IMR-90 (cell line): ENCODE measurements around the gene VRK2. TPM values are rescaled to one million over a fixed set of nuclear protein-coding genes. Genes with fewer than 3 reads are reported as not detected.
A peak's percentile ranks its signal among the peaks of the same experiment; 100 is the strongest.

Experiments used
- ATAC-seq: fragments of 200-7000 bp; cut with Tn5 transposase; 2 replicates; pipeline ENCODE4 v1.9.1; 2020; ENCODE audit warnings: low read depth, mild to moderate bottlenecking, moderate library complexity
- BruUV-seq: library from RNA; stranded (reverse); fragments of 400-500 nt; replicated peaks from 2 replicates; lab custom pipeline; 2021; lab: Mats Ljungman, UMichigan
- CTCF ChIA-PET: fragments of 300-600 bp; formaldehyde crosslinking; extraction: SDS; loops from one replicate; lab custom pipeline; 2021; ENCODE audit warnings: antibody characterized with exemption; lab: Yijun Ruan, JAX
- POLR2A ChIA-PET: fragments of 300-600 bp; sonication (Branson Sonifier 250); formaldehyde crosslinking; loops from one replicate; lab custom pipeline; 2022; ENCODE audit warnings: antibody characterized with exemption; ENCODE audit not compliant: unreplicated experiment; lab: Charles Lee
- DNase-seq: peaks from one replicate; pipeline ENCODE4 v3.0.0; 2013
- H2AFZ ChIP-seq: replicated peaks from 2 replicates; pipeline ENCODE3; 2013; ENCODE audit warnings: low read length, mild to moderate bottlenecking; ENCODE audit not compliant: poor library complexity
- H2AK5ac ChIP-seq: 2 replicates; pipeline ENCODE4 v1.6.1; 2013; ENCODE audit warnings: low read depth, low read length, inconsistent platforms
- H2AK9ac ChIP-seq: replicated peaks from 2 replicates; pipeline ENCODE3; 2013; ENCODE audit warnings: mild to moderate bottlenecking, low read depth, low read length, moderate library complexity; ENCODE audit not compliant: poor library complexity
- H2BK120ac ChIP-seq: 2 replicates; pipeline ENCODE4 v1.6.1; 2013; ENCODE audit warnings: low read depth, low read length, inconsistent platforms
- H2BK15ac ChIP-seq: 3 replicates; pipeline ENCODE4 v1.6.1; 2013; ENCODE audit warnings: low read depth, low read length, inconsistent platforms
- H2BK20ac ChIP-seq: 2 replicates; pipeline ENCODE4 v1.6.1; 2013; ENCODE audit warnings: low read depth, mild to moderate bottlenecking, inconsistent platforms, low read length, moderate library complexity
- H2BK5ac ChIP-seq: 2 replicates; pipeline ENCODE4 v1.6.1; 2013; ENCODE audit warnings: mild to moderate bottlenecking, low read depth, low read length, inconsistent platforms; ENCODE audit not compliant: poor library complexity, severe bottlenecking
- H3K14ac ChIP-seq: replicated peaks from 2 replicates; pipeline ENCODE4 v1.6.1; 2013; ENCODE audit warnings: low read depth, low read length, inconsistent platforms
- H3K18ac ChIP-seq: 2 replicates; pipeline ENCODE4 v1.6.1; 2013; ENCODE audit warnings: low read depth, low read length, control low read depth
- H3K23ac ChIP-seq: 2 replicates; pipeline ENCODE4 v1.6.1; 2013; ENCODE audit warnings: low read depth, low read length, inconsistent platforms
- H3K27ac ChIP-seq: 2 replicates; pipeline ENCODE4 v1.5.1; 2013; ENCODE audit warnings: mild to moderate bottlenecking, control low read depth, low read length; ENCODE audit not compliant: insufficient read depth
- H3K27me3 ChIP-seq: 2 replicates; pipeline ENCODE4 v1.6.1; 2013; ENCODE audit warnings: low read length; ENCODE audit not compliant: control insufficient read depth, insufficient read depth
- H3K36me3 ChIP-seq: 2 replicates; pipeline ENCODE4 v1.6.1; 2013; ENCODE audit warnings: low read length, mixed read lengths; ENCODE audit not compliant: control insufficient read depth, insufficient read depth
- H3K4ac ChIP-seq: 2 replicates; pipeline ENCODE4 v1.6.1; 2013; ENCODE audit warnings: low read depth, low read length, inconsistent platforms
- H3K4me1 ChIP-seq: 2 replicates; pipeline ENCODE4 v1.6.1; 2013; ENCODE audit warnings: low read length, mixed read lengths; ENCODE audit not compliant: control insufficient read depth, insufficient read depth
- H3K4me2 ChIP-seq: 2 replicates; pipeline ENCODE4 v1.6.1; 2013; ENCODE audit warnings: low read depth, mild to moderate bottlenecking, control low read depth, low read length, moderate library complexity
- H3K4me3 ChIP-seq: 2 replicates; pipeline ENCODE4 v1.5.1; 2013; ENCODE audit warnings: low read depth, mild to moderate bottlenecking, control low read depth, low read length, moderate library complexity; ENCODE audit not compliant: insufficient read depth
- H3K56ac ChIP-seq: 2 replicates; pipeline ENCODE4 v1.6.1; 2013; ENCODE audit warnings: low read length, inconsistent platforms; ENCODE audit not compliant: insufficient read depth; ENCODE audit errors: extremely low read depth
- H3K79me1 ChIP-seq, 2 experiments: 2 replicates each; pipeline ENCODE4 v1.6.1; 2013; ENCODE audit warnings: low read length in 2 of 2, inconsistent platforms in 1 of 2, low read depth in 1 of 2
- H3K9ac ChIP-seq: 2 replicates; pipeline ENCODE4 v1.6.1; 2013; ENCODE audit warnings: low read depth, low read length, control low read depth
- H3K9me1 ChIP-seq: 2 replicates; pipeline ENCODE4 v1.6.1; 2013; ENCODE audit warnings: low read length, inconsistent platforms; ENCODE audit not compliant: insufficient read depth
- H3K9me3 ChIP-seq: 2 replicates; pipeline ENCODE4 v1.6.1; 2013; ENCODE audit warnings: low read length; ENCODE audit not compliant: control insufficient read depth, insufficient read depth
- H4K20me1 ChIP-seq: 2 replicates; pipeline ENCODE4 v1.6.1; 2013; ENCODE audit warnings: low read length, inconsistent platforms; ENCODE audit not compliant: insufficient read depth
- H4K5ac ChIP-seq: 2 replicates; pipeline ENCODE4 v1.6.1; 2013; ENCODE audit warnings: mild to moderate bottlenecking, low read depth, low read length, control low read depth
- H4K8ac ChIP-seq, 2 experiments: 2 replicates each; pipeline ENCODE4 v1.6.1; 2013; ENCODE audit warnings: low read depth in 2 of 2, low read length in 2 of 2, control low read depth in 1 of 2, inconsistent platforms in 1 of 2
- H4K91ac ChIP-seq: 2 replicates; pipeline ENCODE4 v1.6.1; 2013; ENCODE audit warnings: low read depth, low read length, inconsistent platforms; ENCODE audit not compliant: insufficient read depth
- BHLHE40 ChIP-seq: fragments of 150-350 bp; IDR thresholded peaks from 2 replicates; pipeline ENCODE4 v1.6.1; 2016; ENCODE audit warnings: mild to moderate bottlenecking, low read depth, low read length
- CEBPB ChIP-seq: IDR thresholded peaks from 2 replicates; pipeline ENCODE4 v1.6.1; 2012; ENCODE audit warnings: low read depth, low read length, improper control_type of control experiment
- CHD1 ChIP-seq: IDR thresholded peaks from 2 replicates; pipeline ENCODE4 v1.6.1; 2012; ENCODE audit warnings: low read depth, low read length, improper control_type of control experiment
- CTCF ChIP-seq: conservative IDR thresholded peaks from 2 replicates; pipeline ENCODE4 v1.5.1; 2012; ENCODE audit warnings: mild to moderate bottlenecking, low read depth, low read length, improper control_type of control experiment
- FOS ChIP-seq: fragments of 150-350 bp; IDR thresholded peaks from 2 replicates; pipeline ENCODE4 v1.6.1; 2016; ENCODE audit warnings: low read depth, low read length
- MAFK ChIP-seq: IDR thresholded peaks from 2 replicates; pipeline ENCODE4 v1.6.1; 2012; ENCODE audit warnings: low read depth, low read length, improper control_type of control experiment
- MAZ ChIP-seq: IDR thresholded peaks from 2 replicates; pipeline ENCODE4 v1.6.1; 2012; ENCODE audit warnings: low read depth, mild to moderate bottlenecking, low read length, improper control_type of control experiment, moderate library complexity, borderline replicate concordance
- MXI1 ChIP-seq: IDR thresholded peaks from 2 replicates; pipeline ENCODE4 v1.6.1; 2012; ENCODE audit warnings: low read depth, mild to moderate bottlenecking, low read length, moderate library complexity, borderline replicate concordance
- NFE2L2 ChIP-seq: fragments of 150-350 bp; IDR thresholded peaks from 2 replicates; pipeline ENCODE4 v1.6.1; 2016; ENCODE audit warnings: low read depth, mild to moderate bottlenecking, low read length
- POLR2A ChIP-seq: IDR thresholded peaks from 2 replicates; pipeline ENCODE4 v1.6.1; 2012; ENCODE audit warnings: mild to moderate bottlenecking, low read depth, low read length
- RAD21 ChIP-seq: IDR thresholded peaks from 2 replicates; pipeline ENCODE4 v1.6.1; 2012; ENCODE audit warnings: low read length, improper control_type of control experiment
- RCOR1 ChIP-seq: IDR thresholded peaks from 2 replicates; pipeline ENCODE4 v1.6.1; 2012; ENCODE audit warnings: mild to moderate bottlenecking, low read length, improper control_type of control experiment; ENCODE audit not compliant: insufficient replicate concordance
- RFX5 ChIP-seq: IDR thresholded peaks from 2 replicates; pipeline ENCODE4 v1.8.0; 2012; ENCODE audit warnings: low read depth, mild to moderate bottlenecking, low read length, moderate library complexity
- SMC3 ChIP-seq: fragments of 150-350 bp; IDR thresholded peaks from 2 replicates; pipeline ENCODE4 v1.6.1; 2016; ENCODE audit warnings: low read depth, mild to moderate bottlenecking, antibody characterized with exemption, low read length, moderate library complexity
- USF2 ChIP-seq: fragments of 150-350 bp; IDR thresholded peaks from 2 replicates; pipeline ENCODE4 v1.6.1; 2017; ENCODE audit warnings: mild to moderate bottlenecking, antibody characterized with exemption, low read length, low read depth
- WGBS, 2 experiments: methylation state at CpG; one replicate each; pipeline versions ENCODE4 v1.1.5 to v1.1.7; 2013; ENCODE audit warnings: missing lambda C conversion rate in 2 of 2; ENCODE audit not compliant: insufficient read length in 1 of 2; ENCODE audit errors: extremely low coverage in 2 of 2; 5-methylcytosine and 5-hydroxymethylcytosine counted together
- dilution Hi-C: fragments of 300-500 bp; cut with HindIII; formaldehyde crosslinking; loops from one replicate; pipeline ENCODE4 v1.14.3; 2018; ENCODE audit warnings: low sequenced_read_pairs; ENCODE audit not compliant: unreplicated experiment
- in situ Hi-C: fragments of 300-500 bp; cut with MboI; formaldehyde crosslinking; loops from 3 replicates; pipeline ENCODE4 v1.14.3; 2019; ENCODE audit warnings: low sequenced_read_pairs, inconsistent platforms, mixed read lengths
- intact Hi-C: fragments of 100-400 bp; cut with micrococcal nuclease; formaldehyde crosslinking; loops from 2 replicates; pipeline ENCODE4 v1.10.0; 2022
- polyA plus RNA-seq, 3 experiments: library from polyadenylated mRNA; depleted of rRNA; stranded (reverse); fragments of >200 nt; gene quantifications; 2 replicates each; pipeline ENCODE4 v1.2.3, GENCODE V29; 2012; ENCODE audit warnings: low replicate concordance in 1 of 3
- total RNA-seq: library from RNA; depleted of rRNA; stranded (reverse); fragments of >200 nt; gene quantifications from 2 replicates; pipeline ENCODE4 v1.2.3, GENCODE V29; 2012

VRK2 gene
- total and polyA plus RNA-seq, 2 of the 4 experiments (the other 2 are of a cell fraction), result 12.2 to 22.8 TPM

GRCh38 chr2:58131191-58132011 is 84.8 kb downstream of the VRK2 start:
- ATAC-seq, result peak; percentile 52
- in situ Hi-C loops, result loop anchor here (25.0 kb wide), 1 partner anchor 306 kb away; no protein-coding TSS in a partner anchor
- no peak overlapping the region for H3K18ac ChIP-seq
- TF ChIP-seq MXI1 (no peak), NFE2L2 (no peak), BHLHE40 (no peak), SMC3 (no peak), RCOR1 (no peak), RFX5 (no peak), CEBPB (peak; percentile 31; the same call in 1 of the 2 replicates), CHD1 (no peak), POLR2A (no peak), FOS (no peak), MAZ (no peak), USF2 (no peak), CTCF (peak; percentile 37), RAD21 (peak; percentile 32; the same call in 1 of the 2 replicates), MAFK (no peak)

More at GRCh38 chr2:58131191-58132011, 84.8 kb downstream of the VRK2 start:
- ChIA-PET POLR2A (no interaction called here), CTCF (interaction anchor here (0.6 to 1.0 kb wide), 3 partner anchors 36 to 316 kb away, joined by 3 read pairs; no protein-coding TSS in a partner anchor)
- 20% methylated on average over 1 of the region's 5 CpGs; no CpG with 5 or more reads in 1 of the 2 experiments for WGBS, 2 experiments
- DNase-seq, result peak; percentile 63
- H3K9me3 ChIP-seq, result no peaks in the 10 kb centered on the region
- no peak overlapping the region for H4K5ac ChIP-seq
- H2BK15ac ChIP-seq, result no peak overlapping the region
- no peak overlapping the region for H2BK5ac ChIP-seq
- peaks cover 2% of the 10 kb centered on the region; the same call in 1 of the 2 replicates for H3K36me3 ChIP-seq
- H3K14ac ChIP-seq, result peak overlapping the region; percentile 46; the same call in 1 of the 2 replicates
- peak overlapping the region; percentile 27; the same call in 1 of the 2 replicates for H3K23ac ChIP-seq
- H3K4me3 ChIP-seq, result no peak overlapping the region
- no peak overlapping the region for H2BK20ac ChIP-seq
- dilution Hi-C loops (no loop called here), intact Hi-C loops (loop anchor here (1.0 to 5.0 kb wide), 3 partner anchors 225 to 369 kb away; no protein-coding TSS in a partner anchor)
- peaks cover 6% of the 10 kb centered on the region for H3K4me1 ChIP-seq
- H3K4me2 ChIP-seq, result no peak overlapping the region
- peak overlapping the region; percentile 71; the same call in 1 of the 2 replicates for H3K4ac ChIP-seq
- H4K8ac ChIP-seq, result no peak overlapping the region
- peaks cover 0 to 6% of the 10 kb centered on the region in 2 experiments; a peak in 1 of 4 replicates for H3K79me1 ChIP-seq
- no peaks in the 10 kb centered on the region for H4K20me1 ChIP-seq
- no TSS peak for BruUV-seq
- H2AFZ ChIP-seq, result no peak overlapping the region
- no peak overlapping the region for H2AK9ac ChIP-seq
- H4K91ac ChIP-seq, result no peak overlapping the region
- H2AK5ac ChIP-seq, result no peak overlapping the region
- peak overlapping the region; percentile 28; the same call in 1 of the 2 replicates for H3K27ac ChIP-seq
- no peaks in the 10 kb centered on the region for H3K27me3 ChIP-seq
- H2BK120ac ChIP-seq, result no peak overlapping the region
- H3K9ac ChIP-seq, result no peak overlapping the region
- H3K9me1 ChIP-seq, result no peaks in the 10 kb centered on the region
- no peak overlapping the region for H3K56ac ChIP-seq
